WTC11 (cell line): ENCODE measurements around the gene ABHD16A. TPM values are rescaled to one million over a fixed set of nuclear protein-coding genes. Genes with fewer than 3 reads are reported as not detected.

Experiments
- ATAC-seq: fragments of 200-7000 bp; cut with Tn5 transposase; 2 replicates; pipeline ENCODE4 v1.10.0; 2021; ENCODE audit warnings: mild to moderate bottlenecking, moderate library complexity
- CTCF ChIA-PET: fragments of 300-600 bp; sonication (Branson Sonifier 250); formaldehyde crosslinking; loops from one replicate; lab custom pipeline; 2021; ENCODE audit warnings: antibody characterized with exemption; lab: Charles Lee
- POLR2A ChIA-PET: fragments of 350-600 bp; sonication (Branson Sonifier 250); formaldehyde crosslinking; loops from one replicate; lab custom pipeline; 2021; ENCODE audit warnings: antibody characterized with exemption; lab: Charles Lee
- DNase-seq: peaks from one replicate; pipeline ENCODE4 v3.0.0; 2021; ENCODE audit warnings: low spot score
- H3K27ac Mint-ChIP-seq: 2 replicates; pipeline ENCODE4 v1.8.0; 2021; ENCODE audit warnings: mixed read lengths
- H3K27me3 Mint-ChIP-seq: 2 replicates; pipeline ENCODE4 v1.8.0; 2021; ENCODE audit warnings: low read depth, mild to moderate bottlenecking, moderate library complexity, mixed read lengths
- H3K36me3 Mint-ChIP-seq: 2 replicates; pipeline ENCODE4 v1.8.0; 2021; ENCODE audit warnings: mixed read lengths
- H3K4me1 Mint-ChIP-seq: 2 replicates; pipeline ENCODE4 v1.8.0; 2022; ENCODE audit warnings: mixed read lengths
- H3K4me3 Mint-ChIP-seq: 2 replicates; pipeline ENCODE4 v1.8.0; 2021; ENCODE audit warnings: mild to moderate bottlenecking, moderate library complexity, mixed read lengths
- H3K9me3 Mint-ChIP-seq: 2 replicates; pipeline ENCODE4 v1.8.0; 2021; ENCODE audit warnings: mixed read lengths
- ETV6 ChIP-seq: sonication (generic); formaldehyde crosslinking; IDR thresholded peaks from 2 replicates; pipeline ENCODE4 v1.8.1; 2022; ENCODE audit warnings: mild to moderate bottlenecking, missing genetic modification reagents
- MYBL2 ChIP-seq: sonication (generic); formaldehyde crosslinking; IDR thresholded peaks from 2 replicates; pipeline ENCODE4 v1.8.1; 2023; ENCODE audit warnings: mild to moderate bottlenecking, moderate library complexity, missing genetic modification reagents
- NFE2L1 ChIP-seq: sonication (generic); formaldehyde crosslinking; IDR thresholded peaks from 2 replicates; pipeline ENCODE4 v1.8.1; 2023; ENCODE audit warnings: missing genetic modification reagents
- RORB ChIP-seq: fragments of 250-450 bp; sonication (Bioruptor Pico); IDR thresholded peaks from 2 replicates; pipeline ENCODE4 v1.9.0; 2021; ENCODE audit warnings: mild to moderate bottlenecking
- ZMAT4 ChIP-seq: fragments of 250-450 bp; sonication (Bioruptor Pico); IDR thresholded peaks from 2 replicates; pipeline ENCODE4 v1.9.0; 2021; ENCODE audit warnings: mild to moderate bottlenecking
- ZNF138 ChIP-seq: sonication (generic); formaldehyde crosslinking; conservative IDR thresholded peaks from 2 replicates; pipeline ENCODE4 v1.8.1; 2022; ENCODE audit warnings: mild to moderate bottlenecking, moderate library complexity, missing genetic modification reagents
- ZNF416 ChIP-seq: fragments of 250-450 bp; sonication (Bioruptor Pico); IDR thresholded peaks from 2 replicates; pipeline ENCODE4 v1.9.0; 2021; ENCODE audit warnings: mild to moderate bottlenecking, inconsistent platforms
- ZNF423 ChIP-seq: fragments of 250-450 bp; sonication (Bioruptor Pico); IDR thresholded peaks from 2 replicates; pipeline ENCODE4 v2.1.2; 2022; ENCODE audit warnings: mild to moderate bottlenecking, moderate library complexity
- total RNA-seq: library from RNA; stranded (reverse); gene quantifications from 3 replicates; pipeline ENCODE4 v1.2.3, GENCODE V29; 2021
- TF ChIP-seq, protein P1 (sequence below): sonication (generic); formaldehyde crosslinking; IDR thresholded peaks from 2 replicates; pipeline ENCODE4 v1.8.1; 2023; ENCODE audit warnings: mild to moderate bottlenecking, missing genetic modification reagents
- TF ChIP-seq, protein P2 (sequence below): fragments of 200-600 bp; IDR thresholded peaks from 2 replicates; pipeline ENCODE4 v1.8.0; 2022; ENCODE audit warnings: antibody characterized with exemption
- TF ChIP-seq, protein P3 (sequence below): sonication (generic); formaldehyde crosslinking; conservative IDR thresholded peaks from 2 replicates; pipeline ENCODE4 v1.8.1; 2023; ENCODE audit warnings: mild to moderate bottlenecking, low read depth, missing genetic modification reagents, moderate library complexity
- TF ChIP-seq, protein P4 (sequence below): sonication (generic); formaldehyde crosslinking; IDR thresholded peaks from 2 replicates; pipeline ENCODE4 v1.8.0; 2023; ENCODE audit warnings: missing genetic modification reagents

Gene ABHD16A
- total RNA-seq, 1 experiment from 2014 or later, result 28.6 TPM

- ATAC-seq, result no peak
- ChIA-PET CTCF (interaction anchor here (0.7 to 4.0 kb wide), 36 partner anchors 8 to 319 kb away, joined by 3 to 66 read pairs (median 6); partner anchors contain the start of genes ABHD16A, C6orf47, DDX39B and GPANK1), POLR2A (interaction anchor here (0.6 to 3.6 kb wide), 11 partner anchors 11 to 187 kb away, joined by 3 to 32 read pairs (median 6); partner anchors contain the start of genes BAG6, C6orf47, DDX39B and GPANK1)
- H3K27me3 Mint-ChIP-seq, result no peaks in the 10 kb centered on the region
- peak within 1 kb of the TSS; percentile 99 for H3K27ac Mint-ChIP-seq
- H3K36me3 Mint-ChIP-seq, result peaks cover 36% of the 10 kb centered on the region
- no peaks in the 10 kb centered on the region for H3K9me3 Mint-ChIP-seq
- H3K4me3 Mint-ChIP-seq, result peak within 1 kb of the TSS; percentile 93
- DNase-seq, result no peak
- peaks cover 16% of the 10 kb centered on the region for H3K4me1 Mint-ChIP-seq
- TF ChIP-seq NFE2L1 (CRISPR knock-in tag), result no peak
- TF ChIP-seq ZMAT4 (CRISPR knock-in tag), result no peak
- TF ChIP-seq, protein P1, sequence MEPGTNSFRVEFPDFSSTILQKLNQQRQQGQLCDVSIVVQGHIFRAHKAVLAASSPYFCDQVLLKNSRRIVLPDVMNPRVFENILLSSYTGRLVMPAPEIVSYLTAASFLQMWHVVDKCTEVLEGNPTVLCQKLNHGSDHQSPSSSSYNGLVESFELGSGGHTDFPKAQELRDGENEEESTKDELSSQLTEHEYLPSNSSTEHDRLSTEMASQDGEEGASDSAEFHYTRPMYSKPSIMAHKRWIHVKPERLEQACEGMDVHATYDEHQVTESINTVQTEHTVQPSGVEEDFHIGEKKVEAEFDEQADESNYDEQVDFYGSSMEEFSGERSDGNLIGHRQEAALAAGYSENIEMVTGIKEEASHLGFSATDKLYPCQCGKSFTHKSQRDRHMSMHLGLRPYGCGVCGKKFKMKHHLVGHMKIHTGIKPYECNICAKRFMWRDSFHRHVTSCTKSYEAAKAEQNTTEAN (CRISPR knock-in tag), result no peak
- TF ChIP-seq, protein P2, sequence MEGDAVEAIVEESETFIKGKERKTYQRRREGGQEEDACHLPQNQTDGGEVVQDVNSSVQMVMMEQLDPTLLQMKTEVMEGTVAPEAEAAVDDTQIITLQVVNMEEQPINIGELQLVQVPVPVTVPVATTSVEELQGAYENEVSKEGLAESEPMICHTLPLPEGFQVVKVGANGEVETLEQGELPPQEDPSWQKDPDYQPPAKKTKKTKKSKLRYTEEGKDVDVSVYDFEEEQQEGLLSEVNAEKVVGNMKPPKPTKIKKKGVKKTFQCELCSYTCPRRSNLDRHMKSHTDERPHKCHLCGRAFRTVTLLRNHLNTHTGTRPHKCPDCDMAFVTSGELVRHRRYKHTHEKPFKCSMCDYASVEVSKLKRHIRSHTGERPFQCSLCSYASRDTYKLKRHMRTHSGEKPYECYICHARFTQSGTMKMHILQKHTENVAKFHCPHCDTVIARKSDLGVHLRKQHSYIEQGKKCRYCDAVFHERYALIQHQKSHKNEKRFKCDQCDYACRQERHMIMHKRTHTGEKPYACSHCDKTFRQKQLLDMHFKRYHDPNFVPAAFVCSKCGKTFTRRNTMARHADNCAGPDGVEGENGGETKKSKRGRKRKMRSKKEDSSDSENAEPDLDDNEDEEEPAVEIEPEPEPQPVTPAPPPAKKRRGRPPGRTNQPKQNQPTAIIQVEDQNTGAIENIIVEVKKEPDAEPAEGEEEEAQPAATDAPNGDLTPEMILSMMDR, result 0 out of 2 replicates have a peak, but pooled peaks have one; percentile 21
- TF ChIP-seq, all 79 proteins: peak for 1
Observed at GRCh38 chr6:31728767-31729514, 25.8 kb upstream of the ABHD16A start, which contains the start of gene DDAH2. Gene DDAH2 (minus strand): TSS chr6:31729299. CDS start chr6:31729161, 138 bp downstream.

DNA sequence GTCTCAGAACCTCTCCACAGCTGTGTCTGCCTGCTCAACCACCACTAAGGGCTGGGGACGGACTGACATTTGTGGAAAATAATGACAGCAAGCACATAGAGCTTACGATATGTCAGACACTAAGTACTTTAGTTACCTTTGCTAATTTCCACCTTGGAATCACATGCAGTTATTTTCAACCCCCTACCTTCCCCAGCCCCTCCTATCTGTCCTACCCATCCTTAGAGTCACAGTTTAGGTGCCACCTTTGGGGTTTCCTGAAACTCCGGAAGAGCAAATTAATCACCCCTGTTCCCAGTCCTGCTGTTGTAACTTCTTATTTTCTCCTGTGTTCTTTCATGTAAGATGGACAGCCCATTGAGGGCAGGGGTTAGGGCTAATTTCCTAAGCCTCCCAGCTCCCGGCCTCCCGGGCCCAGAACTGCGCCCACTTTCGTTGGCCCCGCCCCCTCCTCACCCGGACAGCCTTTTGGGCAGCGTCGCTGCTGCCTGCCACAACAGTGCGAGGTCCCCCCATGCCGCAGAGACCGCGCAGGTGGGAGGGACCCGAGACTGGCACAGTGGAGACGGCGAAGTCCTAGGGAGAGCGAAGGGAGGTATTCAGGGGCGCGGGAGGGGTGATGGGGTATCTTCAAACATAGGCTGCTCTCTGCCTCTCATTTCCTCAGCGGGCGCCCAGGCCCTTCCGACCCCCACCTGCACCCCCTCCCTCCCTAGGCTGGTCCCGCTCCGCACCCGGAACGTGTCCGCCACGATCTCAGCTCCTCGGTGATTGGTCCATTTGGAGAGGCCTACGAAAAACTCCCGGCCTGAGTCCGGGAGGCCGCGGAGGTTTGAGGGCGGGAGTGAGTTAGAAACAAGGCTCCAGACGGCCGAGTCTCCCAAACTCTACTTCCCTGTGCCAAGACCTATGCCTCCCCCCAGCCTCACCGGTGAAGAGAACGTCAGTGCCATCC is 24.9 kb upstream of the ABHD16A start:
- H3K4me1 Mint-ChIP-seq, result peaks cover 16% of the 10 kb centered on the region
- ChIA-PET CTCF (interaction anchor here (0.9 to 4.0 kb wide), 5 partner anchors 9 to 103 kb away, joined by 6 to 66 read pairs (median 11); partner anchors contain the start of gene ABHD16A), POLR2A (interaction anchor here (0.6 to 3.6 kb wide), 5 partner anchors 12 to 99 kb away, joined by 3 to 32 read pairs (median 4); partner anchors contain the start of genes C6orf47, HSPA1B and MSH5)
- TF ChIP-seq RORB (no peak), ETV6 (CRISPR knock-in tag) (no peak), ZMAT4 (CRISPR knock-in tag) (no peak), ZNF416 (no peak), ZNF423 (CRISPR knock-in tag) (no peak), MYBL2 (no peak), ZNF138 (CRISPR knock-in tag) (no peak)
- TF ChIP-seq, protein P3, sequence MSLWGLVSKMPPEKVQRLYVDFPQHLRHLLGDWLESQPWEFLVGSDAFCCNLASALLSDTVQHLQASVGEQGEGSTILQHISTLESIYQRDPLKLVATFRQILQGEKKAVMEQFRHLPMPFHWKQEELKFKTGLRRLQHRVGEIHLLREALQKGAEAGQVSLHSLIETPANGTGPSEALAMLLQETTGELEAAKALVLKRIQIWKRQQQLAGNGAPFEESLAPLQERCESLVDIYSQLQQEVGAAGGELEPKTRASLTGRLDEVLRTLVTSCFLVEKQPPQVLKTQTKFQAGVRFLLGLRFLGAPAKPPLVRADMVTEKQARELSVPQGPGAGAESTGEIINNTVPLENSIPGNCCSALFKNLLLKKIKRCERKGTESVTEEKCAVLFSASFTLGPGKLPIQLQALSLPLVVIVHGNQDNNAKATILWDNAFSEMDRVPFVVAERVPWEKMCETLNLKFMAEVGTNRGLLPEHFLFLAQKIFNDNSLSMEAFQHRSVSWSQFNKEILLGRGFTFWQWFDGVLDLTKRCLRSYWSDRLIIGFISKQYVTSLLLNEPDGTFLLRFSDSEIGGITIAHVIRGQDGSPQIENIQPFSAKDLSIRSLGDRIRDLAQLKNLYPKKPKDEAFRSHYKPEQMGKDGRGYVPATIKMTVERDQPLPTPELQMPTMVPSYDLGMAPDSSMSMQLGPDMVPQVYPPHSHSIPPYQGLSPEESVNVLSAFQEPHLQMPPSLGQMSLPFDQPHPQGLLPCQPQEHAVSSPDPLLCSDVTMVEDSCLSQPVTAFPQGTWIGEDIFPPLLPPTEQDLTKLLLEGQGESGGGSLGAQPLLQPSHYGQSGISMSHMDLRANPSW (CRISPR knock-in tag), result no peak
- TF ChIP-seq, protein P4, sequence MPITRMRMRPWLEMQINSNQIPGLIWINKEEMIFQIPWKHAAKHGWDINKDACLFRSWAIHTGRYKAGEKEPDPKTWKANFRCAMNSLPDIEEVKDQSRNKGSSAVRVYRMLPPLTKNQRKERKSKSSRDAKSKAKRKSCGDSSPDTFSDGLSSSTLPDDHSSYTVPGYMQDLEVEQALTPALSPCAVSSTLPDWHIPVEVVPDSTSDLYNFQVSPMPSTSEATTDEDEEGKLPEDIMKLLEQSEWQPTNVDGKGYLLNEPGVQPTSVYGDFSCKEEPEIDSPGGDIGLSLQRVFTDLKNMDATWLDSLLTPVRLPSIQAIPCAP (CRISPR knock-in tag), result no peak
- DNase-seq (no peak), ATAC-seq (no peak)
- H3K9me3 Mint-ChIP-seq, result no peaks in the 10 kb centered on the region
- no peak overlapping the region for H3K27ac Mint-ChIP-seq
- H3K36me3 Mint-ChIP-seq, result peaks cover 27% of the 10 kb centered on the region
- peak overlapping the region; percentile 93 for H3K4me3 Mint-ChIP-seq
- H3K27me3 Mint-ChIP-seq, result no peaks in the 10 kb centered on the region
